Measurements from ENCODE around the gene INS.

Gene INS

DNA sequence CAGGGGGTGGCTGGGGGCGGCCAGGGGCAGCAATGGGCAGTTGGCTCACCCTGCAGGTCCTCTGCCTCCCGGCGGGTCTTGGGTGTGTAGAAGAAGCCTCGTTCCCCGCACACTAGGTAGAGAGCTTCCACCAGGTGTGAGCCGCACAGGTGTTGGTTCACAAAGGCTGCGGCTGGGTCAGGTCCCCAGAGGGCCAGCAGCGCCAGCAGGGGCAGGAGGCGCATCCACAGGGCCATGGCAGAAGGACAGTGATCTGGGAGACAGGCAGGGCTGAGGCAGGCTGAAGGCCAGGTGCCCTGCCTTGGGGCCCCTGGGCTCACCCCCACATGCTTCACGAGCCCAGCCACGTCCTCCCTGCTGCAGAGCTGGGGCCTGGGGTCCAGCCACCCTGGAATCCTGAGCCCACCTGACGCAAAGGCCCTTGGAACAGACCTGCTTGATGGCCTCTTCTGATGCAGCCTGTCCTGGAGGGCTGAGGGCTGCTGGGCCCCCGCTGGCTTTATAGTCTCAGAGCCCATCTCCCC lies at the start of gene INS:
TSS of gene INS (minus strand) at position 474 of the 524 bp plus-strand sequence. CDS start at position 236, 238 bp downstream.
- no peak for DNase-seq

DNA sequence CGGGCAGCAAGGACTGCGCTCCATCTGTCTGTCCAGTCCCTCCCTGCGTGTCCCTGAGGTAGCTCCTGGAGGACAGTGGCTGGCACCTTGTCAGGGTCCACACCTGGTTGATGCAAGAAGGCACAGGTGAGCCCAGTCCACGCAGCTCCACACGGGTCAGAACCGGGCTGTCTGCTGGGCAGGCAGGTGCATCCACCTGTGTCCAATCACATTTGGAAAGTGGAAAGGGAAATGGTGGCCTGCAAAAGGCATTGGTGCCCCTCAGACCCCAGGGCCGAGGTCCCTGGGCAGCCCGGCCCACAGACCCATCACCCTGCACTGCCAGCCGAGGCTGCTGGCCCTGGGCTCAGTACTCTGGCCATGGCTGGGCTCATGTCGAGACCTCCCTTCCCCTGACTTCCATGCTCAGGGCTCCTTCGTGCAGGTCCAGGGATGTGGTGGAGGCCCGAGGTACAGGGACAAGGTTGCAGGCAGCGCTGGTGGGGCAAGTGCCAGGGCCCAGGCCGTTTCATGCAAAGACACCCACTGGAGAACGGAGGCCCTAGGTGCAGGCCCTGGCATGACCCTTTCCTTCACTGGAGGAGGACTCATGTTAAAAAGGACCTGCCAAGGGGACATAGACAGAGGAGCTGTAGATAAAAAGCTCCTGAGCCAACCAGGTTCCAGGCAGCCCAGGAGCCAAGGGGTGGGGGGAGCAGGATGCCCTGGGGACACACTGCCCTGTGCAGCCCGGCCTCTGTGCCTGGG lies 49.5 kb upstream of the INS start:
- DNase-seq, result no peak

GRCh38 chr11:2209900-2210321 lies 48.9 kb upstream of the INS start:
- DNase-seq, result no peak

- DNase-seq, result no peak
These were observed 48.4 kb upstream of the INS start for GRCh38 chr11:2209370-2209801.

DNA sequence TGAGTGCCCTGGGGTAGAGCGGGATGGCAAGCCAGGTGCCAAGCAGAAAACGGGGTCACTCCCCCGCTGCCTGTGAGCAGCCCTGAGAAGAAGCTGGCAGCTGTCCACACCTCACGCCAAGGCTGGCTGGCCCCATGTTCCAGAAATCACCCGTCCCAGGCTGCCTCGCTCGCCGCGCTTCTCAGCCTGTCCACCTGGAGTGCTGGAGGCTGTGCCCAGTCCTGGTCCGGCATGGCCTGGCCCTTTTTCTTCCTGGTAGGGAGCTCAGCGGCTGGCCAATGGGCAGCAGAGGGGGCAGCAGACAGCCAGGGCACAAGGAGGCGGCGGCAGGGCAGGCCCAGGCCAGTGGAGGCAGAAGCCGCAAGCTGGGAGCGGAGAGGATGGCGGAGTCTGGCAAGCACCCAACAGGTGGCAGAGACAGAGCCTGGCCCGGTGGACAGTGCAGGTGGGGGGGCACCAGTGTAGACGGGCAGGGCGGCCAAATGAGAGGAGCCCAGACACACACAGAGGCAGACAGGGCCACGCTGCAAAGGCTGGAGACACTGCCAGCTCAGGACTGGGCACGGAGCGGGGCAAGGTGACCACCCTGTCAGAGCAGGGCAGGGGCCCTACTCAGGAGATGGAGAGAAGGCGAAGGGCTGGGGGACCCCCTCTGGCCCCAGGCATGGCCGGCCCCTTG lies 47.8 kb upstream of the INS start:
- DNase-seq, result no peak

DNA sequence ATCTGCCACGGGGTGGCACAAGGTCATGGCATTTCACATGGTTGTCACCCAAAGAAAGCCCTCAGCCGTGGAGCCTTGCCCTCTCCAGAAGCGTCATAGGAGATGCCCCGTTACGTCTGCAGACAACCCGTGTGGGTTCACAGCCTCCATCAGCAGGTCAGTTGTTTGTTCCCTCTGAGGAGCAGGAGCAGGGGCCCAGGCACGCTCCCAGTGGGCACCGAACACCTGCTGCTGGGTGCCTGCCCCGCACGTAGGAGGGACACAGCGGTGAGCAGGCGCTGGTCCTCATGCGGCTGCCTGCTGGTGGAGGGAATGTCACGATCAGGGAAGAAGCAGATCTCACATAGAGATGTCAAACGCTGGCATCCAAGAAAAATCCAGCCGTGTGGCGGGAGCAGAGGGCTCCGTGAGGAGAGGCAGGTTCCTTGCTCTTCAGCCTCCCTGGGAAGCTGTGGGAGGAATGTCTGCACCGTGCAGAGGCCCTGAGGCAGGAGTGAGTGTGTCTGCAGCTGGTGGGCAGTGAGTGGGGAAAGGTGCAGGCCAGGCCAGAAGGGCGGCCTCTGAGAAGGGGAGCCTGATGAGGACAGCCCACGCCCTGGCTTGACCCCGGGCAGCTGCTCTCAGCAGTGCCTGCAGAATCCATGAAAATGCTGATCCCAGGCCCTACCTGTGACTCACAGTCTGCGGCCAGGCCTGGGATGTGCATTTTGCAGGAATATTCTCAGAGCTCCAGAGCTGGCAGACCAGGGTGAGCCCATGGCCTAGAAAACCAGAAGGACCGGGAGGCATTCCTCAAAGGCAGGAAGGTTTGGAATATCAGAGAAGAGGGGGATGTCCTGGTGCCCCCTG lies 47.0 kb upstream of the INS start:
- peak; percentile 14 for DNase-seq

GRCh38 chr11:2207212-2207611 lies 46.2 kb upstream of the INS start:
- peak; percentile 15 for DNase-seq

GRCh38 chr11:2205981-2206690 lies 45.1 kb upstream of the INS start:
- DNase-seq, result no peak

DNA sequence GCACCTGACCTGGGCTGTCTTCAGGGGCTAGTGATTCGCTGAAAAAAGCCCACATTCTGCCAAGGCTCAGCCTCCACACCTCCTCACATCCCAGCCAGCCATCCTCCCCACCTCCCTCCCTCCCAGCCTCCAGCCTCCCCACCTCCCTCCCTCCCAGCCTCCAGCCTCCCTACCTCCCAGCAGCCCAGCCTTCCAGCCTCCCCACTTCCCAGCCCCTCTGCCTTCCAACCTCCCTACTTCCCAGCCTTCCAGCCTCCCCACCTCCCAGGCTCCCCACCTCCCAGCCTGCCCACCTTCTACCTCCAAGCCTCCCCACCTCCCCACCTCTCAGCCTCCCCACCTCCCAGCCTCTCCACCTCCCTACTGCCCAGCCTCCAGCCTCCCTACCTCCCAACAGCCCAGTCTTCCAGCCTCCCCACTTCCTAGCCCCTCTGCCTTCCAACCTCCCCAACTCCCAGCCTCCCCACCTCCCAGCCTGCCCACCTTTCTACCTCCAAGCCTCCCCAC lies 44.3 kb upstream of the INS start:
- DNase-seq, result no peak

DNA sequence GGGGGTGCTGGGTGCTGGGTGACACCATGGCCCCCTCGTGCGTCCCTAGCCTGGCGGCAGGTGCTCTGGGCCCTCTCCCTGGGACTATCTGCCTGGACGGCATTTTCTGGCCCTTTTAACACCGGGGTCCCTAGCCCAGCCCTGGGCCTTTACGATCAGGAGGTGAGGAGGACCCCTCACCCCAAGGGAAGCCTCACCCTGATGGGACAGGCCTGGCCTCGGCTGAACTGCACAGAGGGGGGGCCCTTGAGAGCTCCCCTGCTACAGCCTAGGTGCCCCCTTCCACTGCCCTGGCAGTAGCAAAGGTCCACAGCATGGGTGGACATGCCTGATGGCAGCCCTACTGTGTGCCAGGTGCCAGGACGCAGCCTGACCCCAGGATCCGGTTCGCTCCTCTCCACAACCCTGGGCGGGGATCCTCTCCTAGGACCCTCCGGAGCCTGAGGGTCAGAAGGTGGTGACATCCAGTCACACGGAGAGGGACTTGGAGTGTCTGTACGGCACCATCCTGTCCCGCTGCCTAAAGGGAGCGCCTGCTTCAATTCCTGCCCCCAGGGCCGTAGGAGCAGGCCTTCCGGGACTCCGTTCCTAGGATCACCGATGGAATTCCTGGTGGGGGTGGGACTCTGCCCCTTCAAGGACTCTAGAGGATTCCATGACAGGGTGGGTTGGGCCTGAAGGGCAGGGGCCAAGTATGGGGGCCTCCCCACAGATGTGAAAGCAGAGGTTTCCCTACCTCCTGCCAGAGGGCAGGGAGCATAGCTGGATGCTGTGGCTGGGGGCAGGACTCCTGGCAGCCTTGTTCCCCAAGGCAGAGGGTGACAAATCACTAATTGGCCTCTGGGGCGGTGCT lies 43.6 kb upstream of the INS start:
- DNase-seq, result peak; percentile 14

GRCh38 chr11:2203440-2204259 lies 42.6 kb upstream of the INS start:
- DNase-seq, result peak; percentile 14

DNA sequence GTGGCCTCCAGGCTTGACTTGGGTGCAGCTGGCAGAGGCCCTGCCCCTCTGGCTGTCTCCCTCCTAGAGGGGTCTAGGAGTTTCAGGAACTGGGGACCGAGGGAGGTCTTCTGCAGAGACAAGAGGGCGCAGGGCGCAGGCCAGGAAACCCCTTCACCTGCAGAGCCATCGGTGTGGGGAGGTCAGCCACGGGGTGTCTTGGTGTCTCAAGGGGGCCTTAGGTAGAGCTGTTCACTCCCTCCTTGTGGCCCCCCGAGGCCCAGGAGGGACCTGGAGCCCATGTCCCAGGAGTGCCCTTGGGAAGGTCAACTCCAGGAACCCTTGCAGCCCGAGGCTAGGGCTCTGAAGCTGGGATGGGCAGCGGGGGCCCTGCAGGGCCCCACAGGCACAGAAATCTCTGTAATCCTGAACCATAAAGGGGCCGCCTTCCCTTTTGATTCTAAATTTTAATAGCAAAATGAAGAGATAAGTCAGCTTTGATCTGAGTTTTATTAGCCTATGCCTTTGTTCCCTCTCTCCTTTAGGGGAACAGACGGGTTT lies 42.0 kb upstream of the INS start:
- peak; percentile 15 for DNase-seq

DNA sequence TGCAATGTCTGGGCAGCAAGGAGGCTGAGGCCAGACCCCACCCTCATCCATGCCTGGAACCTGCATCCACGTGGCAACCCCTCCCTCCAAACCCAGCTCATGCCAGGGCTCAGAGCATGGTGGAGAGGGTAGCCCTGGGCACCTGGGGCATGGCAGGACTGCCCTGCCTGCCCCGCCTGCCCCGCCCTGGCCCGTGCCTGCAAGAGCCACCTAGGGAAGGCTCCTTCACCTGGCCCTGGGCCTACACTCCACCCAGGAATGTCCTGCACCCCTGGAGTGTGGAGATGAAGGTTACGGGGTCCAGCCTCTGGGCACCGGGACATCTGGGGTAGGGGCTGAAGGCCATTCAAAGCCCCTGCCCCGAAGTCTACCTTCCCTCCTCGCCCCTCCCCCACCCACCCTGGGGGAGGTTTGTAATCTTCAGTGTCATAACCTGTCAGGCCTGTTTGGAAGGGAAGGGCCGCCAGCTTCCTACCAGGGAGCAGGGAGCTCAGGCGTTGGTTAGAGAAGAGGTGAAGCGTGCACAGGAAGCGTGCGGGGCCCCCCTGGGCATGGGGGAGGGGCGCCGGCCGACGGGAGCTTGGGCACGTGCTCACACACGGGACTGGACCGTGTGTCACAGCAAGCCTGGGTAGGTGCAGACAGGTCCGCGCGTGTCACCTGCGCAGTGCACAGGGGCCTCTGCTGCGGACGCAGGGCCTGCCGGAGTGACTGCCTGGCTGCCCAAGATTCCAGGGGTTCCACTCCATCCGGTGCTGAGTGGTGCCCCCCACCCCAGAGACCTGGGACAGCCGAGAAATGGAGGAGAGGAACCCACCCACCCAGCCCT lies 41.3 kb upstream of the INS start:
- DNase-seq, result no peak

GRCh38 chr11:2201542-2201941 lies 40.5 kb upstream of the INS start:
- DNase-seq, result no peak

GRCh38 chr11:2200957-2201519 lies 40.0 kb upstream of the INS start:
- no peak for DNase-seq

DNA sequence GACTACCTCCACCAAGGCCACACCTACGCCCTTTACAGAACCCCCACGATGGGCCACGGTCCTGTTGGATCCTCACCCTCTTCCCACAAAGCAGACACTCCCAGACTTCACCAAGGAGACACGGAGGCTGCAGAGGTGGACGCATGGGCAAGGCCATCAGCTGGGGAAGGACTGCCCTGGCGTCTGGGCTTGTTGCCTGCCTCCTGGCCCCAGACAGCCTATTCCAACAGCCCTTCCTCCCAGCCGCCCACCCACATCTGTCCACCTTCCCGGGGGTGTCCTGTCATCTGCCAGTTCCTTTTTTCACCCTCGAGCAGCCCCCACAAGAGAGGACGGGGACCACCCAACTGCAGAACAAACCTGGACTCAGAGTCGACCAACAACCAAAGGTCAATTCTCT lies 39.5 kb upstream of the INS start:
- no peak for DNase-seq

- no peak for DNase-seq
These were observed 38.7 kb upstream of the INS start for GRCh38 chr11:2199466-2200341.
